Chondrocyte (in vitro differentiated cells): ENCODE data around the gene ID2. TPM values are rescaled to one million over a fixed set of nuclear protein-coding genes. Genes with fewer than 3 reads are reported as not detected.
A peak's percentile ranks its signal among the peaks of the same experiment; 100 is the strongest.

Experiments used
- DNase-seq: peaks from one replicate; pipeline ENCODE4 v3.0.0; 2021; ENCODE audit warnings: mixed read lengths, low spot score
- H3K27ac Mint-ChIP-seq: one replicate; pipeline ENCODE4 v1.8.0; 2021; ENCODE audit warnings: mild to moderate bottlenecking, moderate library complexity, mixed read lengths; ENCODE audit not compliant: unreplicated experiment
- H3K27me3 Mint-ChIP-seq: 2 replicates; pipeline ENCODE4 v1.8.0; 2021; ENCODE audit warnings: low read depth, mixed read lengths
- H3K36me3 Mint-ChIP-seq: 2 replicates; pipeline ENCODE4 v1.8.0; 2021; ENCODE audit warnings: low read depth, mixed read lengths
- H3K4me1 Mint-ChIP-seq: 2 replicates; pipeline ENCODE4 v1.8.0; 2021; ENCODE audit warnings: low read depth, mild to moderate bottlenecking, mixed read lengths
- H3K4me3 Mint-ChIP-seq: one replicate; pipeline ENCODE4 v1.8.0; 2021; ENCODE audit warnings: mild to moderate bottlenecking, moderate library complexity, mixed read lengths; ENCODE audit not compliant: unreplicated experiment
- H3K9me3 Mint-ChIP-seq: 2 replicates; pipeline ENCODE4 v1.8.0; 2021; ENCODE audit warnings: low read depth, mixed read lengths
- CTCF ChIP-seq: fragments of 200-600 bp; sonication (generic); IDR thresholded peaks from 2 replicates; pipeline ENCODE4 v1.5.0; 2021; ENCODE audit warnings: antibody characterized with exemption, mild to moderate bottlenecking, moderate library complexity
- total RNA-seq: library from RNA; stranded (reverse); gene quantifications from 3 replicates; pipeline ENCODE4 v1.2.1, GENCODE V29; 2021

ID2 gene
- total RNA-seq, 1 donor from 2014 or later, result 23.1 TPM

- Mint-ChIP-seq H3K4me3 (no peak overlapping the region), H3K36me3 (no peaks in the 10 kb centered on the region), H3K27ac (no peak overlapping the region)
Measured at GRCh38 chr2:8691859-8692437, 10.1 kb downstream of the ID2 start.

GRCh38 chr2:8692783-8693156, 10.9 kb downstream of the ID2 start:
- H3K4me3 Mint-ChIP-seq, result peak overlapping the region; percentile 25
- no peaks in the 10 kb centered on the region for H3K36me3 Mint-ChIP-seq
- TF ChIP-seq CTCF, result no peak
- peaks cover 2% of the 10 kb centered on the region for H3K27me3 Mint-ChIP-seq
- H3K27ac Mint-ChIP-seq, result no peak overlapping the region
- peaks cover 14% of the 10 kb centered on the region for H3K4me1 Mint-ChIP-seq
- no peak for DNase-seq
- peaks cover 3% of the 10 kb centered on the region for H3K9me3 Mint-ChIP-seq

More at GRCh38 chr2:8691859-8692437, 10.1 kb downstream of the ID2 start:
- TF ChIP-seq CTCF, result no peak
- Mint-ChIP-seq H3K9me3 (no peaks in the 10 kb centered on the region), H3K27me3 (peaks cover 2% of the 10 kb centered on the region), H3K4me1 (peaks cover 14% of the 10 kb centered on the region)
- DNase-seq, result no peak

- Mint-ChIP-seq H3K27me3 (peaks cover 2% of the 10 kb centered on the region), H3K4me3 (peak overlapping the region; percentile 25), H3K27ac (no peak overlapping the region), H3K36me3 (no peaks in the 10 kb centered on the region), H3K4me1 (peaks cover 14% of the 10 kb centered on the region), H3K9me3 (peaks cover 4% of the 10 kb centered on the region)
- TF ChIP-seq CTCF, result peak; percentile 77
- DNase-seq, result no peak
Measured at GRCh38 chr2:8693157-8693821, 11.4 kb downstream of the ID2 start.

GRCh38 chr2:8694737-8695136, 12.9 kb downstream of the ID2 start:
- no peak overlapping the region for H3K4me3 Mint-ChIP-seq
- no peak for DNase-seq
- H3K4me1 Mint-ChIP-seq, result peaks cover 14% of the 10 kb centered on the region
- no peaks in the 10 kb centered on the region for H3K36me3 Mint-ChIP-seq
- no peak for TF ChIP-seq CTCF
- H3K27me3 Mint-ChIP-seq, result peaks cover 2% of the 10 kb centered on the region
- peaks cover 4% of the 10 kb centered on the region for H3K9me3 Mint-ChIP-seq
- H3K27ac Mint-ChIP-seq, result no peak overlapping the region

- H3K4me3 Mint-ChIP-seq, result no peak overlapping the region
- H3K27ac Mint-ChIP-seq, result no peak overlapping the region
- TF ChIP-seq CTCF, result no peak
- no peaks in the 10 kb centered on the region for H3K36me3 Mint-ChIP-seq
- no peak for DNase-seq
- H3K9me3 Mint-ChIP-seq, result peaks cover 4% of the 10 kb centered on the region
- H3K4me1 Mint-ChIP-seq, result peaks cover 11% of the 10 kb centered on the region
- peaks cover 2% of the 10 kb centered on the region for H3K27me3 Mint-ChIP-seq
Measured at GRCh38 chr2:8697190-8697589, 15.3 kb downstream of the ID2 start.
